Pancreas (tissue), 10 donors: ENCODE data around the gene ITGB2. TPM values are rescaled to one million over a fixed set of nuclear protein-coding genes. Genes with fewer than 3 reads are reported as not detected.

ENCODE experiments used
- ATAC-seq, 4 donors: fragments of 200-7000 bp; cut with Tn5 transposase; one replicate each; pipeline versions ENCODE4 v1.8.0 to v1.9.1; 2020; ENCODE audit warnings: mild to moderate bottlenecking in 4 of 4, moderate library complexity in 4 of 4
- DNase-seq, 6 donors: peaks; one replicate each; pipeline ENCODE4 v3.0.0-alpha.2; 2020
- FAIRE-seq: peaks from 2 replicates; lab custom pipeline; 2012; peaks lifted over from hg19 to GRCh38; lab: Jason Lieb, UNC
- H3K27ac ChIP-seq, 4 donors: fragments of 200-600 bp; sonication (generic); 1 replicate in 3 of 4; 2 replicates in 1 of 4; pipeline versions ENCODE4 v1.5.0 to v1.8.0; 2020
- H3K27me3 ChIP-seq, 4 donors: fragments of 200-600 bp; one replicate each; pipeline ENCODE4 v1.8.0; 2021
- H3K36me3 ChIP-seq, 3 donors: fragments of 200-600 bp; sonication (generic) in 1 of 3; one replicate each; pipeline versions ENCODE4 v1.5.0 to v1.8.0; 2020 to 2021
- H3K4me1 ChIP-seq, 3 donors: fragments of 200-600 bp; one replicate each; pipeline ENCODE4 v1.8.0; 2021
- H3K4me3 ChIP-seq, 4 donors: fragments of 200-600 bp; sonication (generic) in 2 of 4; one replicate each; pipeline versions ENCODE4 v1.5.0 to v1.8.0; 2020 to 2021
- H3K9me3 ChIP-seq, 4 donors: fragments of 200-600 bp; one replicate each; pipeline ENCODE4 v1.8.0; 2021
- WGBS, 2 donors: extraction: QIAGEN DNeasy Blood & Tissue Kit; methylation state at CpG; one replicate each; pipeline ENCODE4 v1.1.7; 2013; 5-methylcytosine and 5-hydroxymethylcytosine counted together
- intact Hi-C, 3 donors: fragments of 100-400 bp; cut with DNase I; formaldehyde crosslinking; loops; one replicate each; pipeline versions ENCODE4 v1.11.1 to v1.14.2; 2022
- polyA plus RNA-seq, 2 donors: library from polyadenylated mRNA; stranded (reverse); fragments of 200-250 nt; gene quantifications; one replicate each; pipeline ENCODE4 v1.2.3, GENCODE V29; 2013
- total RNA-seq, 6 donors: library from RNA; stranded (reverse); fragmentation: NEBNext Ultra II Directional in 4 of 6; extraction: Animal tissue kit (Norgen Biotek cat#: 25700) in 4 of 6; gene quantifications; one replicate each; pipeline versions ENCODE4 v1.2.1 to v1.2.4, GENCODE V29; 2021 to 2023
- TF ChIP-seq, protein P1 (sequence below), 4 donors: fragments of 200-600 bp; sonication (generic) in 3 of 4; IDR thresholded peaks; one replicate each; pipeline versions ENCODE4 v1.5.0 to v1.8.0; 2021; ENCODE audit warnings: antibody characterized with exemption in 4 of 4
- donor health status: healthy with polysubstance abuse.
- donor health status: DM: no; HTN: no; CAD: no; lungs with moderate emphysema.
- donor health status: DM: no; HTN: no; CAD: no.
- donor health status: control.
- donor health status: control.
- donor health status: Bipolar disorder and iron deficiency.
- donor health status: DM: yes; HTN: yes; CAD: no.
- donor health status: DM: no; HTN: no; CAD: no.
- donor health status: DM: no; HTN: no; CAD: no.
- donor health status: DM: yes; HTN: yes; CAD: no.

Gene ITGB2
- total and polyA plus RNA-seq, 8 donors = 1.1 to 88.0 (median 11.6) TPM

DNA sequence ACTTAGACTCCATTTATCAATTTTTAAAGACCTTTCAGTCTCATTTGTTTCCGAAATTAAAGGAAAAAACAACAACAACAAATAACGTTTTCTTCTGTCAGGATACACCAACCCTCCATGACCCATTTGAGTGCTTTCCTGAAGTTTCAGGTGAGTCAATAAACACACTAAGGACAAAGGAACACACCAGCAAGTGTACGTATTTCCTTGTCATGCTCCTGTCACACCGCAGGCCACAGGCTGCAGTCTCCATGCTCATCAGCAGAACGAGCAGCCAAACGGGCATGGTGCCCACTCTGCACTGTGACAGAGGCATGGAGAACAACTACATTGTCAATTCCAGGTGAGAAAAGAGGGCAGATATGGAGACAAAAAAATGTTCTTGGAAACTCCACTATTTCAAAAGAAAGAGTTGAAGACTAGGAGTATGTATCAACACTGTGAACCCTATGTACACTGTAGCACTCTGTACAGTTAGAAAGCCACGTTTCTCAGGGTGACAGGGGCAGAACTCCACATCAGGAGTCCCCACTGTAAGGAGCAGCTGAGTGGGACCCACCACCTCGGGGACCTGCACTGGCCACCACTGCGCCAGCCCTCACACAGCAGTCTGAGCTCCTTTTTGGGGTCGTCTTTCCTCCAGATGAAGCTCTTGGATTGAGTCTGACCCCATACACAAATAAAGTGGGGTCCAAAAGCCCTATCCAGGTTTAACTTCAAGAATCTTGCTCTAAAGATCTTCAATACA, 49.8 kb downstream of the ITGB2 start:
- H3K9me3 ChIP-seq = no peaks in the 10 kb centered on the region
- H3K27ac ChIP-seq = peak overlapping the region in 2 of 4 donors; percentile 73 to 89
- H3K4me3 ChIP-seq = no peak overlapping the region
- intact Hi-C loops = no loop called here
- no peaks in the 10 kb centered on the region for H3K36me3 ChIP-seq
- DNase-seq (peak in 2 of 6 donors; percentile 62 to 63), FAIRE-seq (no peak), ATAC-seq (no peak)
- H3K4me1 ChIP-seq = peaks cover 17 to 30% (median 20%) of the 10 kb centered on the region in 3 donors
- no peaks in the 10 kb centered on the region for H3K27me3 ChIP-seq
- TF ChIP-seq, protein P1, sequence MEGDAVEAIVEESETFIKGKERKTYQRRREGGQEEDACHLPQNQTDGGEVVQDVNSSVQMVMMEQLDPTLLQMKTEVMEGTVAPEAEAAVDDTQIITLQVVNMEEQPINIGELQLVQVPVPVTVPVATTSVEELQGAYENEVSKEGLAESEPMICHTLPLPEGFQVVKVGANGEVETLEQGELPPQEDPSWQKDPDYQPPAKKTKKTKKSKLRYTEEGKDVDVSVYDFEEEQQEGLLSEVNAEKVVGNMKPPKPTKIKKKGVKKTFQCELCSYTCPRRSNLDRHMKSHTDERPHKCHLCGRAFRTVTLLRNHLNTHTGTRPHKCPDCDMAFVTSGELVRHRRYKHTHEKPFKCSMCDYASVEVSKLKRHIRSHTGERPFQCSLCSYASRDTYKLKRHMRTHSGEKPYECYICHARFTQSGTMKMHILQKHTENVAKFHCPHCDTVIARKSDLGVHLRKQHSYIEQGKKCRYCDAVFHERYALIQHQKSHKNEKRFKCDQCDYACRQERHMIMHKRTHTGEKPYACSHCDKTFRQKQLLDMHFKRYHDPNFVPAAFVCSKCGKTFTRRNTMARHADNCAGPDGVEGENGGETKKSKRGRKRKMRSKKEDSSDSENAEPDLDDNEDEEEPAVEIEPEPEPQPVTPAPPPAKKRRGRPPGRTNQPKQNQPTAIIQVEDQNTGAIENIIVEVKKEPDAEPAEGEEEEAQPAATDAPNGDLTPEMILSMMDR (IDR thresholded peaks at IDR 0.05) = no peak
- 47 to 48% methylated on average over 10 of the region's 10 CpGs for WGBS, 2 donors

DNA sequence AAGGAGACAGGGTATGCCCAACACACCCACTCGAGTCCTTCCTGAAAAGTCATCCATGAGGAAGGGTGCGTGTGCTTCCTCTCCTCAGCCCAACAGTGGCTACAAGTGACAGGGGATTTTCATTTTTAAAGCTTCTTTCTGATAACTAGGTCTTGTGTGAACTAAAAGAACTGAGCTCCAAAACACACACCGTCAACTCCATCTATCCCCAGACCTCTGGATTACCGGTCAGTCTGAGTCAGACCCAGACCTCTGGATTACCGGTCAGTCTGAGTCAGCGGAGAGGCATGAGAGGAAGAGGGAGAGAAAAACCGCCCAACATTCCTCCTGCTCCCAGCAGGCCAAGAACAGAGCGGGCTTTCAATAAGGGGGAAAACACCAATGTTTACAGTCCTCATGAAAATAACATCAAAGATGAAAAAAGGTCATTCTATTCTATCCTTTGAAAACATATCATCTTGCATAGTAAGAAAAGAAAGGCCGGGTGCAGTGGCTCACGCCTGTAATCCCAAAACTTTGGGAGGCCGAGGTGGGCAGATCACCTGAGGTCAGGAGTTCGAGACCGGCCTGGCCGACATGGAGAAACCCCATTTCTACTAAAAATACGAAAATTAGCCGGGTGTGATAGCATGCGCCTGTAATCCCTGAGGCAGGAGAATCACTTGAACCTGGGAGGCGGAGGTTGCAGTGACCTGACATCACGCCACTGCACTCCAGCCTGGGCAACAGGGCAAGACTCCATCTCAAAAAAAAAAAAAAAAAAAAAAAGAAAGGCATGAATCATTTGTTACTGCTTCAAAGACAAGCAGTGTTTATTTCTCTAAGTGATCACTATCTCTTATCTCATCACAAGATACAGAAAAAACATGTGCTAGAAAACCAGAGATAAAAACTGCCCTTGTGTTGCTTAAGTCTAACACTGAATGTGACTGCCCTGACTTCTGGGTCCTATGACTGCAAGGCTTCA, 50.6 kb downstream of the ITGB2 start:
- WGBS, 2 donors = 70 to 75% methylated on average over 19 of the region's 19 CpGs
- no peak overlapping the region for H3K4me3 ChIP-seq
- TF ChIP-seq, protein P1 (IDR thresholded peaks at IDR 0.05) = no peak
- intact Hi-C loops = no loop called here
- ATAC-seq = peak in 1 of 4 donors; percentile 10
- no peak for FAIRE-seq
- no peaks in the 10 kb centered on the region for H3K27me3 ChIP-seq
- peaks cover 17 to 30% (median 20%) of the 10 kb centered on the region in 3 donors for H3K4me1 ChIP-seq
- no peaks in the 10 kb centered on the region for H3K9me3 ChIP-seq
- DNase-seq = peak in 3 of 6 donors; percentile 22 to 43 (median 24)
- no peaks in the 10 kb centered on the region for H3K36me3 ChIP-seq
- peak overlapping the region in 3 of 4 donors; percentile 23 to 89 (median 73) for H3K27ac ChIP-seq

DNA sequence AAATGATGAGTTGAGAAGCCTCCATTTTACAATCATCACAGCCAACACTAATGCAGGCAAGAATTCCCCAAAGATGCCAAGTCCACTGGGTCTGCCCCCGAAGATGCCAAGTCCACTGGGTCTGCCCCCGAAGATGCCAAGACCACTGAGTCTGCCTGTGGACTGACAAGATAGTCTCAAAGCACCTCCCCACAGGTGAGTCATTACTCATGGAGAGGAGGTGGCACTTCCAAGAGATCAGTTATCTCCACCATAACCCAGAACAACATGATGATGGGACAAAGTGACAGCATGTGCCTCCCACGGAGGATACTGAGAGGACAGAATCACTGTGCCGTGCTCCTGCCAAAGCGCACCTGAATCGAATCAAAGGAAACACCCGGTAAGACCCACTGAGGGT, 52.0 kb downstream of the ITGB2 start:
- H3K4me3 ChIP-seq = no peak overlapping the region
- peaks cover 17 to 30% (median 20%) of the 10 kb centered on the region in 3 donors for H3K4me1 ChIP-seq
- no peak for DNase-seq
- H3K9me3 ChIP-seq = no peaks in the 10 kb centered on the region
- H3K27me3 ChIP-seq = no peaks in the 10 kb centered on the region
- TF ChIP-seq, protein P1 (IDR thresholded peaks at IDR 0.05) = no peak
- intact Hi-C loops = no loop called here
- peak overlapping the region in 3 of 4 donors; percentile 23 to 89 (median 73) for H3K27ac ChIP-seq
- no peak for FAIRE-seq
- peaks cover 0 to 7% (median 0%) of the 10 kb centered on the region in 3 donors for H3K36me3 ChIP-seq
- no peak for ATAC-seq
- WGBS, 2 donors = 91 to 97% methylated on average over 7 of the region's 7 CpGs

DNA sequence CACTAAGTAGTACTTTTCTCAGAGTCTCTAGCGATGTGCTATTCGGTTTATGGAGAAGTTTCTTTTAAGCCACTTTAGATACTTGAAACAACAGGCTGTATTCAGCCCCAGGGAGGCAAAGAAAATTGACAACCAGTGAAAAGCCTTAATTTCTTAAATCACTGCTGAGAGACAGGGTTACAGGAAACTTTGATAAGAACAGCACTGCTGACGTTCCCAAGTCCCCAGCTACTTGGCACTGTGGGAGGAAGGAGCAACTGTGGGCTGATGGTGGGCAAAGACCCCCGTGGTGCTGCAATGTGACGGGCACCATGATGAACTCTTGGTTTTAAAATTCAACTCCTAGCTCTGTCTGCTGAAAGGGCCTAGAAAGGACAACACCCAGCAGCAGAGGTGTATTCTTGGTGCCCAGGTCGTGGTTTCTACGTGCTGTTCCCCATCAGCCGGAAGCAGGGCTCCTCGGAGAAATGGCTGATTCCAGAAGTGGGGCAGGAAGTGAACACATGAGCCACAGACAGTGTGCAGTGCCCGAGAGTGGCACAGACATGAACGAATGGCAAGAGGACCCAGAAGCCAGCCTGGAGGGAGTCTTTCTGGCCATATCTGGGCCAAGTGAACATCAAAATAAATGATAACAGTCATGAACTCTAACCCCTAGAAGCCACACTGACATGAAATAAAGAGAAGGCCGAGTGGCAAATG, 52.5 kb downstream of the ITGB2 start:
- H3K4me3 ChIP-seq = no peak overlapping the region
- no peak overlapping the region for H3K27ac ChIP-seq
- intact Hi-C loops = no loop called here
- 81 to 86% methylated on average over 12 of the region's 12 CpGs for WGBS, 2 donors
- H3K4me1 ChIP-seq = peaks cover 17 to 30% (median 20%) of the 10 kb centered on the region in 3 donors
- FAIRE-seq (no peak), ATAC-seq (no peak), DNase-seq (no peak)
- peaks cover 0 to 7% (median 0%) of the 10 kb centered on the region in 3 donors for H3K36me3 ChIP-seq
- H3K27me3 ChIP-seq = no peaks in the 10 kb centered on the region
- H3K9me3 ChIP-seq = no peaks in the 10 kb centered on the region
- TF ChIP-seq, protein P1 (IDR thresholded peaks at IDR 0.05) = no peak
